HG03039 (cell line): Measurements from ENCODE around the gene KIAA1549.

Source experiments
- ATAC-seq: cut with Tn5 transposase; IDR thresholded peaks from one replicate; pipeline ENCODE4 v1.9.1; 2021; ENCODE audit warnings: mild to moderate bottlenecking, moderate library complexity; ENCODE audit not compliant: unreplicated experiment

KIAA1549 gene

GRCh38 chr7:138886501-138886917 is 94.7 kb downstream of the KIAA1549 start:
- peak; percentile 72 for ATAC-seq

DNA sequence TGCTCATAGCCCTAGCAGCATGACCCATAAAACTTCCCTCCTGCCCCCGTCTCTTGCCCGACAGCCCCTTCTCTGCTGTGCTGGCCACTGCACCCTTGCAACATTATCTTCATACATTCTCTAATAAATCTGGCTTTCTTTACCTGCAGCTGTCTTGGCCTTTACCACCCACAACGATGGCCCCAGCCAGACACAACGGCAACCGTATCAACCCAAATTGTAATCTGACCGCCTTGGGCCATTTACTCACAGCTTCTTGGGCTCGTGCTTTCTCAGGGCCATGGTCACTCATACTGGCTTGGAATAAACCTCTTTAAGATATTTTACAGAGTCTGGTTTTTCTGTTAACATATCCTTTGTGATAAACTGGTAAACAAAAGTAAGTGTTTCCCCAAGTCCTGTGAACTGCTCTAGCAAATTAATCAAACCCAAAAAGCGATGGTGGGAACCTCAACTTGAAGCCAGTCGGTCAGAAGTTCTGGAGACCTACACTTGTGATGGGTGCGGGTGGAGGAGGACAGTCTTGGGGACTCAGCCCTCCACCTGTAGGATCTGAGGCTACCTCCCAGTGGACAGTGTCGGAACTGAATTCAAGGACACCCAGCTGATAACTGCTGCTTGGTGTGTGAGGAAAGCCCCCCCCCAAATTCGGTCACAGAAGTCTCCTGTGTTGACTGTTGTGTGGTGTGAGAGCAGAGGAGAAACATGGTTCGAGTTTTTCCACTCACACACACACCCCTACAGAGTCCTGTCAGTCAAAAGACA is 95.6 kb downstream of the KIAA1549 start:
- no peak for ATAC-seq

- ATAC-seq = no peak
These were observed 98.9 kb downstream of the KIAA1549 start for GRCh38 chr7:138882249-138882648.

GRCh38 chr7:138881579-138882188 is 99.5 kb downstream of the KIAA1549 start:
- ATAC-seq = no peak

DNA sequence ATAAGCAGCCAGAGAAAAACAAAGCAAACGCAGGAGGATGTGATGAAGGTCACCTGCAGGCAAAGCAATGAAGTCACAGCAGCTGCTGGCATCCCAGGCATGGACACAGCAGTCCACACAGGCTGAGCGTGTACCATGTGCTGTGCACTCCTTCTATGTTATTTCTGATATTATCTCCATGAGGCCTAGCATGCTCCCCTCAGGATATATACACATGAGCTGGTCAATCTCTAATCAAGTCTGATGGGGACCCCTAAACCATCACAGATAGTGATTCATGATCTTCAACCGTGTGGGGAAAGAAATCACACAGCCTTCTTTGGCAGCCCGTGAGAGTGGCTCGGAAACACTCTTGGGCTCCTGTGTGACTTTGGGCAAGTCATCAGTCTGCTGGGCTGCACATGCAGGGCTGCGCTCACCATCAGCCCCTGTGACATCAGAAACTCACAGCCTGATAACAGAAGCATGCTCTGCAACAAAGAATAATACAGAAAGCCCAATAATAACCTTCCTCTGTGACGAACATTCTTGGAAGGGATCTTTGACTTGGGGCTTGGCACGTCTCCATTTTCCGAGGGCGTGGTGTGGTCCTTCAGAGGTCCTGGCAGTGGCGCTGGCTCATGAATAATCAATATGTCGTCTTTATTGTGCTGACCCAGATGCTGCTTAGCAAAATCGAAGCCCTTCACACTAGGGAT is 100.2 kb downstream of the KIAA1549 start:
- ATAC-seq = no peak

DNA sequence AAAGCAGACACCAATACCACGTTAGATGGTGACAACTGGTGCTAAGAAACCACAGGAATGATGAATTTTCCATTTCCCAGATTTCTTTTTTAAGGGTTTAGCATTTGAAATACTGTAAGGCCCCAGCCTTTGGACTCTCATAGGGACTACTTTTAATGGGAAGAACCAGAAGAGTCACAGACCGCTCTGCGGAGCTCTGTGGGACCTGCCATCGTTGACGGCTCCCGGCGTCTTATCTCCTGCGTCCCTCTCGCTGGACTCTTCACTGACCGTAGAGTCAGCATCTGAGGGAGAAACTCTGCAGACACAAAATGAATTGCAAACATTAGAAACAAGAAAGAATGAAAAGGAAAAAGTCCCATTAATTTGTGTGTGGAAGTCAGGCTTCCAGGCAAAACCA is 101.8 kb downstream of the KIAA1549 start:
- ATAC-seq = no peak

- ATAC-seq = no peak
These were observed 102.3 kb downstream of the KIAA1549 start for GRCh38 chr7:138878856-138879255.

DNA sequence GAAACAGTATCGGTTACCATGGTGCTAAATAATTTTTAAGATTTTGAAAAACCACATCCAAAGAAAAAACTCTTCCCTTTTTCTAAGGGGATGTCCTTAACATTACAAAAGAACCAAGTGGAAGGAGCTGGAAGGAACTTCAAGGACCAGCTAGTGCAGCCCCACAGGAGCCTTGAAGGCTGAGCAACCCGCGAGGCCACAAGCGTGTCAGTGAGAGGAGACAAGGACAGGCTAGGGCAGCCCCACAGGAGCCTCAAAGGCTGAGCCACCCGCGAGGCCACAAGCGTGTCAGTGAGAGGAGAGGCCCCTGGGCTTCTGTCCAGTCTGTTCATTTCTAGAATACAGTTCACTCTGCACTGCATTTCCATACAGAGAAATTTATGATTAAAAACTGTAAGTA is 103.1 kb downstream of the KIAA1549 start:
- ATAC-seq = no peak

- no peak for ATAC-seq
These were observed 104.9 kb downstream of the KIAA1549 start for GRCh38 chr7:138876326-138876725.

DNA sequence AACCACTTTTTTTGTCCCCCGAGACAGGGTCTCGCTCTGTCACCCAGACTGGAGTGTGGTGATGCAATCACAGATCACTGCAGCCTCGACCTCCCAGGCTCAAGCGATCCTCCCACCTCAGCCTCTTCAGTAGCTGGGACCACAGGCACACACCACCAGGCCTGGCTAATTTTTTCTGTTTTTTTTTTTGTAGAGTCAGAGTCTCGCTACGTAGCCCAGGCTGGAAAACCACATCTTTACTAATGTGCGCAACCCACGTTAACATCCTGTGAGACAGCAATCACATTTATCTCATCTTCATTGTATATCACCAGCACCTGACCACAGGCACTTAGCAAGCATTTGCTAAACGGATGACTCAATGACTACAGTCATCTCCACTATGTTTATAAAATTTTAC is 105.4 kb downstream of the KIAA1549 start:
- no peak for ATAC-seq

- no peak for ATAC-seq
These were observed 107.8 kb downstream of the KIAA1549 start for GRCh38 chr7:138873220-138873892.

DNA sequence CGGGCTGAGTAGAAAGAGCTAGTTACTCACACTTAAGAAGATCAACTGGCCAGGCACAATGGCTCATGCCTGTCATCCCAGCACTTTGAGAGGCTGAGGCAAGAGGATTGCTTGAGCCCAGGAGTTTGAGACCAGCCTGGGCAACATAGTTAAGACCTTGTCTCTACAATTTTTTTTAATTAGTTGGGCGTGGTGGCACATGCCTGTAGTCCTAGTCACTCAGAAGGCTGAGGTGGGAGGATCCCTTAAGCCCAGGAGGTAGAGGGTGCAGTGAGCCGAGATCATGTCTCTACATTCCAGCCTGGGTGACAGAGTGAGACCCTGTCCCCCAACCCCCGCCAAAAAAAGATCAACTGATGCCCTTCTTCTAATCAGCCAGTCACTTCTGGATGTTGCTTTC is 108.6 kb downstream of the KIAA1549 start:
- ATAC-seq = no peak

- no peak for ATAC-seq
These were observed 109.4 kb downstream of the KIAA1549 start for GRCh38 chr7:138871814-138872090.

DNA sequence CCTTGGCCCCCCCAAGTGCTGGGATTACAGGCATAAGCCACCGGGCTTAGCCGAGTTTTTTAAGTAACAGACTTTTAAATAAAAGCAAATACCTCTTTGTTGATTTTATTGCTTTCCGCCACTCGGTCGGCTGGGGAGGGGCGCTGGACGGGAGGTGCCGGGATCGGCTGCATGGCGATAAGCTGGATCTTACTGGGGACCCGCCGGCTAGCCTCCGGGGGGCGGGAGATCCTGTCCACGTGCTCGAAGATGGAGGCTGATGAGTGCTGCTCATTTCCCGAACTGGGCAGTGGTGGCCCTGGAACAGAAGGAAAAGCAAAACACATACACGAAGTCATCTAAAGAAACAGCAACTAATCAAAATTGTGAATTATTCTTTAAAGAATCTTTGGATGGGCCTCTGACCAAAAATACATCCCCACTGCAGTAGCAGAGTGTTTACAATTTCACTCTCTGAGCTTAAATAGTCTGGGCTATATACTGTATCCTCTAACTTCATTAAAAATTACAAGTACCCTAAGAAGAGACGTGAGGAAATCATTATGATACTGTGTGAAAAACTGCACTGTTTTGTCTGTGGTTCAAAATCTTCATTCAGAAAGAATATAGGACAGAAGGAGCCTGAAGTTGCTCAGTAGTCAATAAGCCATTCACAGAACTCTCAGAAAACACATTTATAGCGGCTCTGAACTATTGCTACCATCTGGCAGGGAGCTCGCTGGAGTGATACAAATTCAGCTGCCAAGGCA is 110.0 kb downstream of the KIAA1549 start:
- no peak for ATAC-seq

- no peak for ATAC-seq
These were observed 111.8 kb downstream of the KIAA1549 start for GRCh38 chr7:138869353-138869752.

- ATAC-seq = no peak
These were observed 112.5 kb downstream of the KIAA1549 start for GRCh38 chr7:138868711-138869110.

DNA sequence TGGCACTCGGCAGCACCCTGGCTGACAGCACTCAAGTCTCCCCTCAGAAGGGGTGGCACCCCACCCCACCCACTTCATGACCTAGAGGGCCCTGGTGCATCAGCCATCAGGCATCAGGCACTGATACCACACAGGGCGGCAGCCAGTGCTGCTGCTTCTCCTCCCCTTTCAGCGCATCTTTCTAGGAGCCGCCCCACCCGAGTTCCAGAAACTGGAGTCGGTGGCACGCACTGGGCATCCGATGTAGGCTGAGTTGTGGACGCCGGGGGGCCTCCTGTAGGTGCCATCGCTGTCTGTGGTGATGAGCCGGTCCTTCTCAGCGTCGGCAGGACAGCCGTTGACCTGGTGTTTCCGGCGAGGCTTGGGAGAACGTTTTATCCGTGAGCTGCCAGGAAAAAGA is 113.4 kb downstream of the KIAA1549 start:
- ATAC-seq = no peak

GRCh38 chr7:138866353-138866752 is 114.8 kb downstream of the KIAA1549 start:
- ATAC-seq = no peak

GRCh38 chr7:138865843-138866242 is 115.3 kb downstream of the KIAA1549 start:
- ATAC-seq = no peak

GRCh38 chr7:138864667-138865066 is 116.5 kb downstream of the KIAA1549 start:
- no peak for ATAC-seq

DNA sequence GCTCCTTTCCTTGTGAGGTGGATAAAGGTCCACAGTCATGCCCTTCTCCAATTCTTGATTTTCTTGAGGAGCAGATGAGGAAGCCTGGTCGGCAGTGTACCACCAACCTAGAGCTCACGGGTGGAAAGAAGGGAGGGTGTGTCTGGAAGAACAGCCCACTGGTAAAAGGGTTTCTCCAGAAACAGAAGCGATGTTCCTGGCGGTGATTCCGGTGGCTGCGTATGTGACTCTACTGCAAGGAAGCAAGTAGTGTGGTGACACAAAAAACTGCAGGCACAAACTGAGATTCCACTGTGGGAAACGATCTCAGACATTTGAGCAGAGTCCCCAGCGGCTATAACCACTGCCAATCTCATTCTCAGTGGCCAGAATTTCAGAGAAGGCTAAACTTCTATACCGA is 117.3 kb downstream of the KIAA1549 start:
- no peak for ATAC-seq
